Neuronal stem cell (in vitro differentiated cells): Measurements from ENCODE around the gene DSCAM.

ENCODE experiments used
- DNase-seq: peaks from one replicate; pipeline ENCODE4 v3.0.0-alpha.2; 2013; ENCODE audit warnings: low spot score
- H2AFZ ChIP-seq: one replicate; pipeline ENCODE4 v1.6.1; 2013; ENCODE audit warnings: mild to moderate bottlenecking, low read length, inconsistent platforms
- H2AK5ac ChIP-seq: 2 replicates; pipeline ENCODE4 v1.6.1; 2013; ENCODE audit warnings: low read depth, mild to moderate bottlenecking, inconsistent platforms, low read length, moderate library complexity, mixed read lengths
- H2BK120ac ChIP-seq: 2 replicates; pipeline ENCODE4 v1.6.1; 2013; ENCODE audit warnings: low read depth, mild to moderate bottlenecking, inconsistent platforms, low read length, moderate library complexity, mixed read lengths
- H2BK12ac ChIP-seq: one replicate; pipeline ENCODE4 v1.6.1; 2013; ENCODE audit warnings: low read length, inconsistent platforms
- H2BK15ac ChIP-seq: 2 replicates; pipeline ENCODE4 v1.6.1; 2013; ENCODE audit warnings: mild to moderate bottlenecking, low read length, inconsistent platforms, mixed read lengths
- H2BK5ac ChIP-seq: one replicate; pipeline ENCODE4 v1.6.1; 2013; ENCODE audit warnings: inconsistent platforms, mild to moderate bottlenecking, low read length, moderate library complexity
- H3K14ac ChIP-seq: one replicate; pipeline ENCODE4 v1.6.1; 2013; ENCODE audit warnings: low read length, inconsistent platforms
- H3K18ac ChIP-seq: 2 replicates; pipeline ENCODE4 v1.6.1; 2013; ENCODE audit warnings: low read length, inconsistent platforms
- H3K23ac ChIP-seq: 2 replicates; pipeline ENCODE4 v1.6.1; 2013; ENCODE audit warnings: low read depth, mild to moderate bottlenecking, mixed read lengths, low read length, inconsistent platforms; ENCODE audit not compliant: poor library complexity
- H3K27ac ChIP-seq: replicated peaks from 3 replicates; pipeline ENCODE4 v1.5.1; 2013; ENCODE audit warnings: low read length, inconsistent platforms
- H3K27me3 ChIP-seq, 3 experiments: 2 replicates each; pipeline ENCODE4 v1.6.1; 2013; ENCODE audit warnings: low read length in 3 of 3, mild to moderate bottlenecking in 2 of 3, inconsistent platforms in 1 of 3, low read depth in 1 of 3, mixed read lengths in 1 of 3, moderate library complexity in 1 of 3; ENCODE audit not compliant: control insufficient read depth in 3 of 3, insufficient read depth in 3 of 3
- H3K36me3 ChIP-seq, 2 donors: replicated peaks in 1 of 2; 2 replicates each; pipeline ENCODE4 v1.6.1; 2013; ENCODE audit warnings: low read length in 2 of 2; ENCODE audit not compliant: control insufficient read depth in 2 of 2, insufficient read depth in 2 of 2
- H3K4ac ChIP-seq: 2 replicates; pipeline ENCODE4 v1.6.1; 2013; ENCODE audit warnings: inconsistent platforms, mild to moderate bottlenecking, low read length, moderate library complexity
- H3K4me1 ChIP-seq, 2 donors: 1 replicate in 1 of 2; 2 replicates in 1 of 2; pipeline ENCODE4 v1.6.1; 2013; ENCODE audit warnings: low read length in 2 of 2, low read depth in 1 of 2; ENCODE audit not compliant: control insufficient read depth in 2 of 2, insufficient read depth in 1 of 2
- H3K4me2 ChIP-seq: one replicate; pipeline ENCODE4 v1.6.1; 2013; ENCODE audit warnings: mild to moderate bottlenecking, low read length, inconsistent platforms; ENCODE audit not compliant: insufficient read depth, poor library complexity, severe bottlenecking
- H3K4me3 ChIP-seq, 2 donors: 2 replicates each; pipeline ENCODE4 v1.5.1; 2013; ENCODE audit warnings: low read length in 2 of 2, mild to moderate bottlenecking in 2 of 2, inconsistent platforms in 1 of 2, moderate library complexity in 1 of 2
- H3K79me1 ChIP-seq: one replicate; pipeline ENCODE4 v1.6.1; 2013; ENCODE audit warnings: low read depth, mild to moderate bottlenecking, inconsistent platforms, low read length, moderate library complexity
- H3K9ac ChIP-seq: one replicate; pipeline ENCODE4 v1.6.1; 2013; ENCODE audit warnings: mild to moderate bottlenecking, low read depth, low read length, inconsistent platforms; ENCODE audit not compliant: poor library complexity
- H3K9me3 ChIP-seq, 2 donors: replicated peaks in 1 of 2; 2 replicates each; pipeline versions ENCODE3 to v1.6.1; 2013; ENCODE audit warnings: low read length in 2 of 2, mild to moderate bottlenecking in 2 of 2, inconsistent platforms in 1 of 2, low read depth in 1 of 2, mixed read lengths in 1 of 2, moderate library complexity in 1 of 2; ENCODE audit not compliant: control insufficient read depth in 2 of 2, insufficient read depth in 1 of 2
- H4K8ac ChIP-seq: one replicate; pipeline ENCODE4 v1.6.1; 2013; ENCODE audit warnings: low read depth, mild to moderate bottlenecking, inconsistent platforms, low read length, moderate library complexity
- H4K91ac ChIP-seq: one replicate; pipeline ENCODE4 v1.6.1; 2013; ENCODE audit warnings: low read length, low read depth, mild to moderate bottlenecking, inconsistent platforms; ENCODE audit not compliant: poor library complexity
- WGBS, 2 donors: extraction: QIAGEN DNeasy Blood & Tissue Kit; methylation state at CpG; one replicate each; pipeline ENCODE4 v1.1.7; 2013; ENCODE audit warnings: missing lambda C conversion rate in 2 of 2, mixed read lengths in 1 of 2; ENCODE audit not compliant: insufficient read length in 2 of 2, insufficient replicate concordance in 1 of 2; ENCODE audit errors: extremely low coverage in 2 of 2; 5-methylcytosine and 5-hydroxymethylcytosine counted together

Gene DSCAM

DNA sequence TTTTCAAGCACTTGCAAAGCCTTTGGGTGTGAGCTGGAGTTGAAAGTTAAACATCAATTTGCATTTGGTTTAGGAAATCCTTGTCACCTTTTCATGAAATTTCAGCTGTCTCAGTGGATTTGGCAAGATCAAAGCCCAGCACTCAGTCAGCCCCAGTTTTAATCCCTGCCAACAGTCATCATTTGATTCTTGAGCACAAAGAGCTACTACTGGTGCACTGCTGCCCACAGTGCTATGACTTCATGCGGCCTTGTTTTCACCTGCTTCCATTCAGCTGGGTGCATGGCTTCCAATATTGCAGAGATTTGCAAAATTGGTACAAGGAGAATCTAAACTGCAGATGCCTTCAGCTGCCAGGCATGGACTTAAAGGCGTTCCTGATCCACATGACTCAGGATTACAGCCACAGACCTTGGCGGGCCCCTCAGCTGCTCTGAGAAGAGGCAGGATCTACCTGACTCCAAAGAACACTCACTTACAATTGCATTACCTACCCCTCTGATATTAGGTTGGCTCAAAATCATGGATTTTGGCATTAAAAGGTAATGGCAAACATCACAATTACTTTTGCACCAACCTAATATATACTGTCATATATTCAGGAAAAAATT, 259.1 kb downstream of the DSCAM start:
- Histone ChIP-seq H3K4me3 (no peak overlapping the region), H4K8ac (no peak overlapping the region), H3K18ac (no peak overlapping the region), H3K9me3 (no peaks in the 10 kb centered on the region), H3K27ac (no peak overlapping the region), H3K14ac (no peak overlapping the region), H2AFZ (no peak overlapping the region), H2BK12ac (no peak overlapping the region), H3K4me1 (peaks cover 0 to 4% of the 10 kb centered on the region in 2 donors), H3K79me1 (no peaks in the 10 kb centered on the region), H3K4me2 (no peak overlapping the region), H3K9ac (no peak overlapping the region), H2AK5ac (no peak overlapping the region), H3K4ac (no peak overlapping the region), H3K27me3 (no peaks in the 10 kb centered on the region), H2BK120ac (no peak overlapping the region), H3K36me3 (no peaks in the 10 kb centered on the region), H2BK5ac (no peak overlapping the region), H2BK15ac (no peak overlapping the region), H3K23ac (no peak overlapping the region), H4K91ac (no peak overlapping the region)
- WGBS, 2 donors, result no CpG with 5 or more reads among the region's 3 CpGs
- peak; percentile 0 for DNase-seq

- H3K4ac ChIP-seq, result no peak overlapping the region
- no peak overlapping the region for H3K27ac ChIP-seq
- no peak overlapping the region for H2AFZ ChIP-seq
- H3K79me1 ChIP-seq, result no peaks in the 10 kb centered on the region
- no peak overlapping the region for H3K23ac ChIP-seq
- WGBS, 2 donors, result no CpG with 5 or more reads among the region's 2 CpGs
- H3K4me1 ChIP-seq, result peaks cover 0 to 4% of the 10 kb centered on the region in 2 donors
- H4K91ac ChIP-seq, result no peak overlapping the region
- no peak overlapping the region for H3K18ac ChIP-seq
- no peak overlapping the region for H2BK12ac ChIP-seq
- H3K14ac ChIP-seq, result no peak overlapping the region
- H2AK5ac ChIP-seq, result no peak overlapping the region
- DNase-seq, result no peak
- H3K36me3 ChIP-seq, result no peaks in the 10 kb centered on the region
- no peak overlapping the region for H2BK120ac ChIP-seq
- H4K8ac ChIP-seq, result no peak overlapping the region
- H3K4me3 ChIP-seq, result no peak overlapping the region
- H3K27me3 ChIP-seq, result no peaks in the 10 kb centered on the region
- H3K4me2 ChIP-seq, result no peak overlapping the region
- H2BK15ac ChIP-seq, result no peak overlapping the region
- no peak overlapping the region for H3K9ac ChIP-seq
- no peak overlapping the region for H2BK5ac ChIP-seq
- no peaks in the 10 kb centered on the region for H3K9me3 ChIP-seq
Measured at GRCh38 chr21:40586575-40586974, 260.4 kb downstream of the DSCAM start.

DNA sequence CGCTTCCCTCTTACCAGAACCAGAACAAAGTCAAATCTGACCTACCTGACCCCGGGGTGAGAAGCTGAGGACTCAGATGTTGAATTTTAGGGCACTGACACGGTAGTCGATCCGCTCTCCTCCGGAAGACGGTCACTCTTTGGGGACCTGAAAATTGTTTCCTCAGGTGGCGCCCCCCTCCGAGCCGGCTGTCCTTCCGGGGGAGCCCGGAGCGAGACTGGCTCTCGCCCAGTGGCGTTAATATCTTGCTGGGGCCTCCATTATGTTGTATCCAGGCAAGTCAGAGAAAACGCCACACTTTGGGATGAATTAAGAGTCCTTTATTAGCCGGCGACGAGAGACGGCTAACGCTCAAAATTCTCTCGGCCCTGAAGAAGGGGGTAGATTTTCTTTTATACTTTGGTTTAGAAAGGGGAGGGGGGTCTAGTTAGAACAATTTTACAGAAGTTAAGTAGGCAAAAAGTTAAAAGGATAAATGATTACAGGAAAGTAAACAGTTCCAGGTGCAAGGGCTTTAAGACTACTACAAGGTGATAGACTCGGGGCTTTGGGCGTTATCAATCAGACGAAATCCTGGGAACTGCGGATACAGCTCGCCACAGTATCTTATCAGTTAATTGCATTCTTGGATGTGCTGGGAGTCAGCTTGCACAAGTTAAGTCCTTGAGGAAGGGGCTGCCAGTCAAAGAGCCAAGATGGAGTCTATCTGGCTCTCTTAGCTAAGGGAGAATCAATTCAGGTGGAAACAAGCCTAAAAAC, 269.5 kb downstream of the DSCAM start:
- Histone ChIP-seq H3K23ac (no peak overlapping the region), H3K27ac (no peak overlapping the region), H3K79me1 (no peaks in the 10 kb centered on the region), H3K9me3 (no peaks in the 10 kb centered on the region), H3K4me2 (no peak overlapping the region), H3K14ac (no peak overlapping the region), H3K9ac (no peak overlapping the region), H4K91ac (no peak overlapping the region), H3K18ac (no peak overlapping the region), H3K4ac (no peak overlapping the region), H3K4me1 (no peaks in the 10 kb centered on the region), H4K8ac (no peak overlapping the region), H2BK12ac (no peak overlapping the region), H2BK15ac (no peak overlapping the region), H2AK5ac (no peak overlapping the region), H3K27me3 (no peaks in the 10 kb centered on the region), H3K4me3 (no peak overlapping the region), H2BK5ac (no peak overlapping the region), H3K36me3 (no peaks in the 10 kb centered on the region), H2BK120ac (no peak overlapping the region), H2AFZ (no peak overlapping the region)
- DNase-seq, result no peak
- WGBS, 2 donors, result no CpG with 5 or more reads among the region's 27 CpGs

DNA sequence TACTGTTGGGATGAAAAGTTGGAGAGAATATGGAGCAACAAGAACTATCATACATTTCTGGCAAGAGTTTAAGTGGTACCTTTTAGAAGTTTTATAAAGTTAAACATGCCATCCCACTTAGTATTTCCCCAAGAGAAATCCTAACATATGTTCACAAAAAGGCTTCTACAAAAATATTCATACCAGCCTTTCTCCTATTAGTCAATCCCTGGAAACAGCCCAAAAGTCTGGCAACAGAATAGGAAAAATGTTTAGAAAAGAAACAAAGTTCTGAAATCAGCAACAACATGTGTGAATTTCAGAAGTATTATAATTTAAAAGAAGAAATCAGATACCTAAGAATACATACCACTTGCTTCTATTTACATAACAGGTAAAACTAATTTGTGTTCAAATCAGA, 271.0 kb downstream of the DSCAM start:
- no peak overlapping the region for H3K9ac ChIP-seq

More for the DNA sequence above, 271.0 kb downstream of the DSCAM start:
- Histone ChIP-seq H3K4ac (no peak overlapping the region), H2BK12ac (no peak overlapping the region), H3K9me3 (no peaks in the 10 kb centered on the region), H4K8ac (no peak overlapping the region), H3K27ac (no peak overlapping the region), H3K14ac (no peak overlapping the region), H3K23ac (no peak overlapping the region), H3K27me3 (no peaks in the 10 kb centered on the region), H3K18ac (no peak overlapping the region), H3K4me3 (no peak overlapping the region), H2BK5ac (no peak overlapping the region), H2BK15ac (no peak overlapping the region), H2BK120ac (no peak overlapping the region), H2AK5ac (no peak overlapping the region), H2AFZ (no peak overlapping the region), H3K4me2 (no peak overlapping the region), H3K79me1 (no peaks in the 10 kb centered on the region), H3K4me1 (no peaks in the 10 kb centered on the region), H3K36me3 (no peaks in the 10 kb centered on the region), H4K91ac (no peak overlapping the region)
- no peak for DNase-seq
